Urinary bladder (tissue), 4 donors: ENCODE data around the gene GRIK5. TPM values are rescaled to one million over a fixed set of nuclear protein-coding genes. Genes with fewer than 3 reads are reported as not detected.

Experiments used
- DNase-seq: peaks from one replicate; pipeline ENCODE4 v3.0.0-alpha.2; 2015; ENCODE audit errors: extremely low spot score
- H3K27ac ChIP-seq: one replicate; pipeline ENCODE4 v1.5.1; 2013; ENCODE audit warnings: low read depth, mild to moderate bottlenecking, moderate library complexity
- H3K36me3 ChIP-seq: one replicate; pipeline ENCODE4 v1.6.1; 2013; ENCODE audit warnings: mild to moderate bottlenecking, moderate library complexity; ENCODE audit not compliant: insufficient read depth
- H3K4me1 ChIP-seq: one replicate; pipeline ENCODE4 v1.6.1; 2013; ENCODE audit warnings: mild to moderate bottlenecking, moderate library complexity; ENCODE audit not compliant: insufficient read depth
- H3K4me3 ChIP-seq: one replicate; pipeline ENCODE4 v1.5.1; 2013; ENCODE audit warnings: low read depth, low read length
- WGBS: extraction: QIAGEN DNeasy Blood & Tissue Kit; methylation state at CpG from one replicate; pipeline ENCODE4 v1.1.7; 2013; 5-methylcytosine and 5-hydroxymethylcytosine counted together
- polyA plus RNA-seq: library from polyadenylated mRNA; stranded (reverse); fragments of 200-250 nt; gene quantifications from one replicate; pipeline ENCODE4 v1.2.3, GENCODE V29; 2013
- total RNA-seq: library from RNA; depleted of rRNA; stranded (reverse); fragments of >200 nt; gene quantifications from one replicate; pipeline ENCODE4 v1.2.3, GENCODE V29; 2014
- donor health status: healthy with polysubstance abuse.
- donor health status: healthy.

GRIK5 gene
- total and polyA plus RNA-seq, 2 donors, result 2.5 to 8.6 TPM

- Histone ChIP-seq H3K4me1 (no peaks in the 10 kb centered on the region), H3K36me3 (no peaks in the 10 kb centered on the region), H3K4me3 (no peak overlapping the region), H3K27ac (no peak overlapping the region)
- WGBS, result 88% methylated on average over 17 of the region's 17 CpGs
- DNase-seq, result no peak
Observed at GRCh38 chr19:41978470-41978869, 91.5 kb downstream of the GRIK5 start.

DNA sequence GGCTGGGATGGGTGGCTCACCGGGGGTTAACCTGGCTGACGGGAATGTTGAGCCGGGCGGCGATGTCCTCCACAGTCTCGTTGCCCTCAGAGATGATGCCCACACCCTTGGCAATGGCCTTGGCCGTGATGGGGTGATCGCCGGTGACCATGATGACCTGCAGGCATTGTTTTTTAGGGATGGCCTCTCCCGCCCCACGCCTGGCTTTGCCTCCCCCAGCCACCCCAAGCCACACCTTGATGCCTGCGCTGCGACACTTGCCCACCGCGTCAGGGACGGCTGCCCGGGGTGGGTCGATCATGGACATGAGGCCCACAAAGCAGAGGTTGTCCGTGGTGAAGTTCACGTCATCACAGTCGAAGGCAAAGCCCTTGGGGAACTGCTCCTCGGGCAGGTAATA, 92.1 kb downstream of the GRIK5 start:
- no peak for DNase-seq
- no peaks in the 10 kb centered on the region for H3K4me1 ChIP-seq
- H3K27ac ChIP-seq, result no peak overlapping the region
- no peak overlapping the region for H3K4me3 ChIP-seq
- WGBS, result 81% methylated on average over 22 of the region's 22 CpGs
- H3K36me3 ChIP-seq, result no peaks in the 10 kb centered on the region

GRCh38 chr19:41974652-41975051, 95.4 kb downstream of the GRIK5 start:
- WGBS, result 64% methylated on average over 8 of the region's 8 CpGs
- DNase-seq, result no peak
- Histone ChIP-seq H3K4me1 (no peaks in the 10 kb centered on the region), H3K4me3 (no peak overlapping the region), H3K36me3 (no peaks in the 10 kb centered on the region), H3K27ac (no peak overlapping the region)

GRCh38 chr19:41971363-41971762, 98.6 kb downstream of the GRIK5 start:
- WGBS, result 74% methylated on average over 11 of the region's 11 CpGs
- Histone ChIP-seq H3K27ac (no peak overlapping the region), H3K4me1 (no peaks in the 10 kb centered on the region), H3K36me3 (no peaks in the 10 kb centered on the region), H3K4me3 (no peak overlapping the region)
- no peak for DNase-seq

DNA sequence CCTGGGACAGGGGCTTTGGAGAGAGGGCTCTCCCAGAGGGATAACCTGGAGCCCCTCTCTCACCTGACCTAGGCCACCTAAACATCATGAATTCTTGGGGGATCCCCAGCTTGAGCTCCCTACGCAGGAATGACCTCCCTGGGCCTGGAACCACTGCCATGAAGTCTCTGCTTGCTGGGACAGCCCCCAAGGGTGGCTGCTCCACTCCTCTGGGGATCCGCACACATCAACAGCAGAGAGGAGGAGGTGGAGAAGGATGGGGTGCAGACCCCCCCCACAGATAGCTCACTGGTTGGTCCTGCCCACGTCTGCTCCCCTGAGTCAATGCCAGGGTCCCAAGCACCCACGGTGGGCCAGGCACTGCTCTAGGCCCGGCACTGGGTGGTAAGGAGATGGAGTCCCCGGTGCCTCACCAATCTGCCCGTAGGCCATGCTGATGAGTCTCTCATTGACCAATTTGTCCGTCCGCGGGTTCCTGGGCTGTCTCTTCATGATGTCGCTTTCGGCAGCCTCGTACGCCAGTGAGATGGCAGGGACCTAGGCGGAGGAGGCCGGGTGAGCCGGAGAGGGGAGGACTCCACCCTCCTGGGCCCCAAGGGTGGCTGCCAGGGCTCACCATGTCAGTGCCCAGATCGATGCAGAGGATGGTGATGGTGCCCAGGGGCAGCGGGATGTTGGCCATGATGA, 100.1 kb downstream of the GRIK5 start:
- H3K4me1 ChIP-seq, result no peaks in the 10 kb centered on the region
- no peak for DNase-seq
- no peaks in the 10 kb centered on the region for H3K36me3 ChIP-seq
- 91% methylated on average over 19 of the region's 19 CpGs for WGBS
- no peak overlapping the region for H3K27ac ChIP-seq
- H3K4me3 ChIP-seq, result no peak overlapping the region

GRCh38 chr19:41968751-41969595, 101.0 kb downstream of the GRIK5 start:
- WGBS, result 82% methylated on average over 28 of the region's 28 CpGs
- no peak overlapping the region for H3K4me3 ChIP-seq
- H3K27ac ChIP-seq, result no peak overlapping the region

DNA sequence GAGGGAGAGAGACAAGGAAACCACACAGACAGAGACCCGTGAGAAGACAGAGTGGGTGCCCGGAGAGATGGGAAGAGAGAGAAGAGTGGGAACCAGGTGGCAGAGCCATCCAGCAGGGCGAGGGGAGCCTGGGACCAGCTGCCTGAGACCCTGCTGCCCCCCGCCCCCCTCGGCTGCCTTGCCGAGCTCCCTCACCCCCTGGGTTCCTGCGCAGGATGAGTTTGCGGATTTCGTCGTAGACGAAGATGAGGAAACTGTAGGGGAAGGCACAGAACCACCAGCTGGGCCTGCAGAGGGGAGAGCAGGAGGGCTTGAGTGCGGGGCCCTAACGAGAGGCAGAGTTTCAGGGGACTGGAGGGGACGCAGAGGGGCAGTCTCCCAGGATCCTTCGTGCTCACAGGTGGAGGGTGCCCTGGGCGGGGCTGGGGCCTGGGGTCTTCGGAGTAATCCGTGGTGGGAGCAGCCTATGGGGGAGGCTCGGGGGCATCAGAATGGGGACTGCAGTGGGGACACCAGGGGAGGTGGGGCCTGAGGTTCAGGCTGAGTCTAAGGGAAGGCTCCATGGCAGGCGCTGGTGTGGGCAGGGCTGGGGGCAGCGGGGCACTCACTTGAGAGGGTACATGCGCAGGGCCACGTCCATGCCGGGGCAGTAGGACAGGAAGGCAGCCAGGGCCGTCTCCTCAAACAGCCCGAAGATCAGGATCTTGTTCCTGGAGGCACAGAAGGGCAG, 102.8 kb downstream of the GRIK5 start:
- Histone ChIP-seq H3K36me3 (no peaks in the 10 kb centered on the region), H3K27ac (no peak overlapping the region), H3K4me1 (no peaks in the 10 kb centered on the region), H3K4me3 (no peak overlapping the region)
- no peak for DNase-seq
- WGBS, result 68% methylated on average over 26 of the region's 26 CpGs

More at GRCh38 chr19:41968751-41969595, 101.0 kb downstream of the GRIK5 start:
- no peak for DNase-seq
- Histone ChIP-seq H3K4me1 (no peaks in the 10 kb centered on the region), H3K36me3 (no peaks in the 10 kb centered on the region)

GRCh38 chr19:41965106-41965505, 104.9 kb downstream of the GRIK5 start:
- Histone ChIP-seq H3K4me3 (no peak overlapping the region), H3K4me1 (no peaks in the 10 kb centered on the region), H3K27ac (no peak overlapping the region), H3K36me3 (no peaks in the 10 kb centered on the region)
- WGBS, result 66% methylated on average over 5 of the region's 5 CpGs
- DNase-seq, result no peak

DNA sequence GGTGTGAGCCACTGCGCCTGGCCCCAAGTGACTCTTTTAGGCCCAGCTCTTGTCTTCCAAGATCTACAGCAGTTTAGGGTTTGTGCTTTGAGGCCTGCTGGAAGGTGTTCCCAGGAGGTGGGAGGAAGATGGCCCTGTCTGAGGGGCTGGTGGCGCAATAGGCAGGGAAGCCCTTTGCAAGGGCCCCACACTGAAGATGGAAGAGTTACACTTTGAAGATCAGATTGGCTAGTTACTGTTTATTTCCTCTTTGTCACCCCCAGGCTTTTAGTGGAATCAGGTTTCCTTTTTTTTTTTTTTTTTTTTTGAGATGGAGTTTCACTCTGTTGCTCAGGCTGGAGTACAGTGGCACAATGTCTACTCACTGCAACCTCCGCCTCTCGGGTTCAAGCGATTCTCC, 109.0 kb downstream of the GRIK5 start:
- no peak for DNase-seq
- WGBS, result 94% methylated on average over 5 of the region's 5 CpGs
- H3K27ac ChIP-seq, result no peak overlapping the region

GRCh38 chr19:41959056-41960053, 110.7 kb downstream of the GRIK5 start, which contains the start of gene RABAC1:
Gene RABAC1 (minus strand): TSS chr19:41959321. CDS start chr19:41959292, 29 bp downstream.
- 5% methylated on average over 46 of the region's 46 CpGs for WGBS
- Histone ChIP-seq H3K27ac (peak within 1 kb of the TSS; percentile 92), H3K4me1 (no peaks in the 10 kb centered on the region), H3K4me3 (peak within 1 kb of the TSS; percentile 88), H3K36me3 (no peaks in the 10 kb centered on the region)
- DNase-seq, result peak; percentile 90

More for the DNA sequence above, 109.0 kb downstream of the GRIK5 start:
- Histone ChIP-seq H3K4me3 (no peak overlapping the region), H3K4me1 (no peaks in the 10 kb centered on the region), H3K36me3 (no peaks in the 10 kb centered on the region)

GRCh38 chr19:41958367-41959055, 111.5 kb downstream of the GRIK5 start:
- no peak for DNase-seq
- Histone ChIP-seq H3K27ac (peak overlapping the region; percentile 92), H3K4me1 (no peaks in the 10 kb centered on the region), H3K4me3 (peak overlapping the region; percentile 88), H3K36me3 (no peaks in the 10 kb centered on the region)
- 2% methylated on average over 43 of the region's 43 CpGs for WGBS

DNA sequence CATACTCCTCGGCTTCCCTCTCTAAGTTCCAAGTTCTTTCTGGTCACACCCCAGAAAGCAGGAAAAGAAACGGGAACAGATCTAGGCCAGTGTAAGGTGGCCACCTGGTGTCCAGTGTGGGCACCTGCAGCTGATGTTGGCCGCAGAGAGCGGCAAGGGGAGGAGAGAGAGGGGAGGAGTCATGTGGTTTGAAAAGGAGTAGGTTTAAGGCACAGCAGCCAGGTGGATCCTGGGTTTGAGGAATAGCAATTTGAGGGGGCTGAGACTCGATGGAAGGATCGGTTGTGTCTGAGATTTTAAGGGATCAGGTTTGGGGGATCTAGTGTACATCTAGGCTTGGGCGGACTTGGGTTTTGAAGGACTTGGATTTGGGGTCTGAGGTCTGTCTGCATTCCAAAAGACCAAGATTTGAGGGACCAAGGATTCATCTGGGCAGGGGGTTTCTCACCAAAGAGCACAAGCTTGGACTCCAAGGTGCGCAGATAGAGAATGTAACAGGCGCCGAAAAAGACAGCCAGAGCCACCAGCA, 112.1 kb downstream of the GRIK5 start:
- H3K36me3 ChIP-seq, result no peaks in the 10 kb centered on the region
- no peaks in the 10 kb centered on the region for H3K4me1 ChIP-seq
- DNase-seq, result no peak
- H3K27ac ChIP-seq, result no peak overlapping the region
- peak overlapping the region; percentile 88 for H3K4me3 ChIP-seq
- WGBS, result 15% methylated on average over 10 of the region's 10 CpGs
